Measurements from ENCODE around the gene MAP3K1.
A peak's percentile ranks its signal among the peaks of the same experiment; 100 is the strongest.

The MAP3K1 gene

DNA sequence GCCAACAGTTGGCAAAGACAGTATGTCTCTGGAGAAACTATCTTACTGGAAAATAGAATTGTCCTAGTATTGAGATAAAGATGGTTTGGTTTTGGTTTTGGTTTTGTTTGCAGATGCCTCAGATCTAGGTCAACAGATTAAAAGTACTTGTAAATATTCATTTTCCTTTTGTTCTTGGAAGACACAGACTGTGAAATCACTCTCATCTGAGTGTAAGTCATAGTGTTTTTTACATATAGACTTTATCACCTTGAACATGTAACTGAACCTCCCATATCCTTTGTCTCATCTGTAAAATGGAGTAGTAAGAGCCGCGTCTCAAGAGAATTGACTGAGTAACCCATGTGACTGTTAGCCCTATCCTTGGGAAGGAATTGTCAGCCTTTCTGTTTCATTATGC is 34.3 kb downstream of the MAP3K1 start:
- H4K8ac ChIP-seq (ENCODE audit: low read length), result no peak overlapping the region
- no peak overlapping the region for H4K91ac ChIP-seq (ENCODE audit: low read length)
- H3K27me3 ChIP-seq (ENCODE audit: control insufficient read depth in 1 of 2, insufficient read depth in 1 of 2, low read length in 2 of 2), result no peaks in the 10 kb centered on the region
- no peak overlapping the region for H3K4me3 ChIP-seq (ENCODE audit: insufficient read depth in 1 of 2, low read depth in 1 of 2, low read length in 2 of 2)
- H2BK15ac ChIP-seq (ENCODE audit: low read depth, poor library complexity, severe bottlenecking), result no peak overlapping the region
- H3K4me1 ChIP-seq (ENCODE audit: control insufficient read depth, insufficient read depth, low read depth, low read length), result peaks cover 5% of the 10 kb centered on the region
- H3K9me3 ChIP-seq (ENCODE audit: control insufficient read depth, low read length), result no peaks in the 10 kb centered on the region
- H3K27ac ChIP-seq (ENCODE audit: low read length, poor library complexity, severe bottlenecking), result no peak overlapping the region
- H2BK5ac ChIP-seq (ENCODE audit: low read depth, low read length, poor library complexity, severe bottlenecking), result no peak overlapping the region
- no peaks in the 10 kb centered on the region for H3K36me3 ChIP-seq (ENCODE audit: control insufficient read depth in 1 of 2, insufficient read depth in 2 of 2, low read depth in 1 of 2, low read length in 2 of 2)
- peak overlapping the region in 1 of 2 experiments; percentile 90 for H3K18ac ChIP-seq (ENCODE audit: low read depth in 1 of 2, low read length in 2 of 2)
- no peak for DNase-seq
- no peak overlapping the region for H2AFZ ChIP-seq (ENCODE audit: low read depth, low read length)
- H3K79me1 ChIP-seq (replicated peaks; ENCODE audit: low read length, poor library complexity, severe bottlenecking), result peaks cover 2% of the 10 kb centered on the region
- H3K9ac ChIP-seq (ENCODE audit: low read length), result no peak overlapping the region
- WGBS, result 100% methylated on average over 2 of the region's 2 CpGs
- no peak overlapping the region for H3K4me2 ChIP-seq (ENCODE audit: low read length, poor library complexity, severe bottlenecking)
- H3K23ac ChIP-seq (ENCODE audit: low read length in 2 of 2), result no peak overlapping the region
- peak overlapping the region in 1 of 2 experiments; percentile 71 for H2BK12ac ChIP-seq (ENCODE audit: low read length in 2 of 2)
- peak overlapping the region in 1 of 2 experiments; percentile 68 for H3K4ac ChIP-seq (ENCODE audit: low read depth in 1 of 2, low read length in 2 of 2)
- no peak overlapping the region for H2AK5ac ChIP-seq (ENCODE audit: low read length, severe bottlenecking)
- no peak overlapping the region for H2BK120ac ChIP-seq (ENCODE audit: low read depth, low read length)
- H3K14ac ChIP-seq (ENCODE audit: low read length in 2 of 2), result no peak overlapping the region

GRCh38 chr5:56850423-56850822 is 35.1 kb downstream of the MAP3K1 start:
- peaks cover 5% of the 10 kb centered on the region for H3K4me1 ChIP-seq (ENCODE audit: control insufficient read depth, insufficient read depth, low read depth, low read length)
- H3K36me3 ChIP-seq (ENCODE audit: control insufficient read depth in 1 of 2, insufficient read depth in 2 of 2, low read depth in 1 of 2, low read length in 2 of 2), result no peaks in the 10 kb centered on the region
- H2BK5ac ChIP-seq (ENCODE audit: low read depth, low read length, poor library complexity, severe bottlenecking), result no peak overlapping the region
- no peak overlapping the region for H4K8ac ChIP-seq (ENCODE audit: low read length)
- no peak overlapping the region for H3K14ac ChIP-seq (ENCODE audit: low read length in 2 of 2)
- H3K4me3 ChIP-seq (ENCODE audit: insufficient read depth in 1 of 2, low read depth in 1 of 2, low read length in 2 of 2), result no peak overlapping the region
- H3K79me1 ChIP-seq (replicated peaks; ENCODE audit: low read length, poor library complexity, severe bottlenecking), result peaks cover 1% of the 10 kb centered on the region
- no peaks in the 10 kb centered on the region for H3K9me3 ChIP-seq (ENCODE audit: control insufficient read depth, low read length)
- no peak overlapping the region for H2AFZ ChIP-seq (ENCODE audit: low read depth, low read length)
- no peak overlapping the region for H3K4me2 ChIP-seq (ENCODE audit: low read length, poor library complexity, severe bottlenecking)
- no peak overlapping the region for H2BK120ac ChIP-seq (ENCODE audit: low read depth, low read length)
- DNase-seq, result no peak
- H4K91ac ChIP-seq (ENCODE audit: low read length), result no peak overlapping the region
- H2AK5ac ChIP-seq (ENCODE audit: low read length, severe bottlenecking), result no peak overlapping the region
- no peak overlapping the region for H3K23ac ChIP-seq (ENCODE audit: low read length in 2 of 2)
- no peaks in the 10 kb centered on the region for H3K27me3 ChIP-seq (ENCODE audit: control insufficient read depth in 1 of 2, insufficient read depth in 1 of 2, low read length in 2 of 2)
- H2BK12ac ChIP-seq (ENCODE audit: low read length in 2 of 2), result no peak overlapping the region
- no peak overlapping the region for H3K18ac ChIP-seq (ENCODE audit: low read depth in 1 of 2, low read length in 2 of 2)
- H3K27ac ChIP-seq (ENCODE audit: low read length, poor library complexity, severe bottlenecking), result no peak overlapping the region
- peak overlapping the region in 1 of 2 experiments; percentile 84 for H3K4ac ChIP-seq (ENCODE audit: low read depth in 1 of 2, low read length in 2 of 2)
- no CpG with 5 or more reads among the region's 2 CpGs for WGBS
- H3K9ac ChIP-seq (ENCODE audit: low read length), result no peak overlapping the region
- no peak overlapping the region for H2BK15ac ChIP-seq (ENCODE audit: low read depth, poor library complexity, severe bottlenecking)

DNA sequence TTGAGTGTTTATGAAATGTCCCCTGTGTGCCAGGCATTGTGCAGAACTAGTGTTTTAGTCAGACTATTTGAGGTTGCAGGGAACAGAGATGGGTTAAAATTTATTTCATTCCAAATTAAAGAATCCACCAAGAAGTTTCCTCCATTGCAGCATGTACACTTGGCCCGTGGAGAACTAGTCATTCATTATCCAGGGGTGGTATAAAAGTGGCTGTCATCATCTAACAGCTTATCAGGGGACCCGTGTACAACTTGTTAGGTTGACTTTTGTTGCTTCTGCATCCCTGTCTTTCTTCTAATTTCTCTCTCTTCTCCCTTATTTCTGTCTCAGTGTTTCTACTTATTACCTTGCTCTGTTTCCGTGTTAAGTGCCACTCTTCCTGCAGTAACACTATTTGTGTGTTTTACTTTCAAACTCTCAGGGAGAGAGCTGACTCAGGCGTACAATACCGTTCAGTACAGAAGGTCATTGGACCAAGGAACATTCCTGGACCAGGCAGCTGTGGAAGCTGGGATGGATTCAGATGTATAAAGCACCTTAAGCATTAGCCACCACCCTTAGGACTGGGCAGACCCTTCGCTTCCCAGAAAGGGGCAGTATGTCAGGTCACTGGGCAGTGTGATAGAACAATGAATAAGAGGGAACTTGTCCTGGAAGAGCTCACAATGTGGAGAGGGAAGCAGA is 36.1 kb downstream of the MAP3K1 start:
- Histone ChIP-seq H3K4ac (ENCODE audit: low read depth in 1 of 2, low read length in 2 of 2) (peak overlapping the region; percentile 12 to 41), H2AK5ac (ENCODE audit: low read length, severe bottlenecking) (no peak overlapping the region), H2BK15ac (ENCODE audit: low read depth, poor library complexity, severe bottlenecking) (no peak overlapping the region), H3K23ac (ENCODE audit: low read length in 2 of 2) (no peak overlapping the region), H3K36me3 (ENCODE audit: control insufficient read depth in 1 of 2, insufficient read depth in 2 of 2, low read depth in 1 of 2, low read length in 2 of 2) (no peaks in the 10 kb centered on the region), H3K4me2 (ENCODE audit: low read length, poor library complexity, severe bottlenecking) (peak overlapping the region; percentile 39), H2BK12ac (ENCODE audit: low read length in 2 of 2) (peak overlapping the region in 1 of 2 experiments; percentile 75), H3K18ac (ENCODE audit: low read depth in 1 of 2, low read length in 2 of 2) (peak overlapping the region in 1 of 2 experiments; percentile 40), H3K4me1 (ENCODE audit: control insufficient read depth, insufficient read depth, low read depth, low read length) (peaks cover 5% of the 10 kb centered on the region), H3K4me3 (ENCODE audit: insufficient read depth in 1 of 2, low read depth in 1 of 2, low read length in 2 of 2) (no peak overlapping the region), H3K79me1 (replicated peaks; ENCODE audit: low read length, poor library complexity, severe bottlenecking) (peaks cover 1% of the 10 kb centered on the region), H3K27me3 (ENCODE audit: control insufficient read depth in 1 of 2, insufficient read depth in 1 of 2, low read length in 2 of 2) (no peaks in the 10 kb centered on the region), H2AFZ (ENCODE audit: low read depth, low read length) (no peak overlapping the region), H3K9me3 (ENCODE audit: control insufficient read depth, low read length) (no peaks in the 10 kb centered on the region), H4K91ac (ENCODE audit: low read length) (no peak overlapping the region), H4K8ac (ENCODE audit: low read length) (no peak overlapping the region), H2BK5ac (ENCODE audit: low read depth, low read length, poor library complexity, severe bottlenecking) (no peak overlapping the region), H3K9ac (ENCODE audit: low read length) (no peak overlapping the region), H2BK120ac (ENCODE audit: low read depth, low read length) (peak overlapping the region; percentile 54), H3K14ac (ENCODE audit: low read length in 2 of 2) (no peak overlapping the region), H3K27ac (ENCODE audit: low read length, poor library complexity, severe bottlenecking) (peak overlapping the region; percentile 49)
- 18% methylated on average over 5 of the region's 6 CpGs for WGBS
- DNase-seq, result peak; percentile 81

DNA sequence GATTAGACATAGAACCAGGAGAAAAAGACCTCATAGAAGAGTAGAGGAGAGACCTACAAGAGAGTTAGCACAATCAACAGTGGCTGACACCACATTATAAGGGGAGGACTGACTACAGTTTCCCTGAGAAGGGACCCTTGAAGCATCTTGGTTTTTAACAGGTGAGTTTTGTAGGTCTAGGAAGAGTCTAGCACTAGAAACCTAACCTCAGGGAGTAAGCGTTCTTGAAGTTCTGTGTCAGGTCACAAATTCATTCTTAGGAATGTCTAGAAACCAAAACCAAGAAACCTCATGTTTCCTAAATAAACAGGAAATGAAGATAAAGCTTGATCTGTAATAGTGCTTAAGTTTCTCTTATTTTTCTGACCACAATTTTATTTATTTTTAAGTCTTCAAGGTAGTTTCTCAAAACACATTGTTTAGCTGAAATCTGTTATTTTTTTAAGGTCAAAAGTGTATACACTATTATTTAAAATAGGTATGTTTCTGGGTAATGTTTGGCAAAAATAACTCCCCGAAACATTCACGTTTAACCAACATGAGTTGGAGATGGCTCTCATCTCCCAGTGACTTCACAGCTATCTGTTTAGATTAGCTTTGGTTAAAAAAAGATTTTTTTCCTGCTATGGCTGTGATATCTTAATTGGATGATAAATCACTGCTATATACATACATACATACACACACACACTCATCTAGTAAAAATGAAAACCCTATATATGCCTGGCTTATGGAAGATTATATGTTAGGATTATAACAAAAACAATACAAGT is 37.1 kb downstream of the MAP3K1 start:
- Histone ChIP-seq H3K23ac (ENCODE audit: low read length in 2 of 2) (no peak overlapping the region), H3K9ac (ENCODE audit: low read length) (no peak overlapping the region), H2AK5ac (ENCODE audit: low read length, severe bottlenecking) (no peak overlapping the region), H3K9me3 (ENCODE audit: control insufficient read depth, low read length) (no peaks in the 10 kb centered on the region), H2BK12ac (ENCODE audit: low read length in 2 of 2) (no peak overlapping the region), H2BK120ac (ENCODE audit: low read depth, low read length) (no peak overlapping the region), H3K4ac (ENCODE audit: low read depth in 1 of 2, low read length in 2 of 2) (no peak overlapping the region), H3K79me1 (replicated peaks; ENCODE audit: low read length, poor library complexity, severe bottlenecking) (peaks cover 3% of the 10 kb centered on the region), H3K4me1 (ENCODE audit: control insufficient read depth, insufficient read depth, low read depth, low read length) (peaks cover 5% of the 10 kb centered on the region), H2BK5ac (ENCODE audit: low read depth, low read length, poor library complexity, severe bottlenecking) (no peak overlapping the region), H3K27ac (ENCODE audit: low read length, poor library complexity, severe bottlenecking) (peak overlapping the region; percentile 49), H4K8ac (ENCODE audit: low read length) (no peak overlapping the region), H2AFZ (ENCODE audit: low read depth, low read length) (no peak overlapping the region), H2BK15ac (ENCODE audit: low read depth, poor library complexity, severe bottlenecking) (no peak overlapping the region), H3K36me3 (ENCODE audit: control insufficient read depth in 1 of 2, insufficient read depth in 2 of 2, low read depth in 1 of 2, low read length in 2 of 2) (no peaks in the 10 kb centered on the region), H3K4me2 (ENCODE audit: low read length, poor library complexity, severe bottlenecking) (no peak overlapping the region), H3K14ac (ENCODE audit: low read length in 2 of 2) (no peak overlapping the region), H4K91ac (ENCODE audit: low read length) (no peak overlapping the region), H3K18ac (ENCODE audit: low read depth in 1 of 2, low read length in 2 of 2) (no peak overlapping the region), H3K4me3 (ENCODE audit: insufficient read depth in 1 of 2, low read depth in 1 of 2, low read length in 2 of 2) (no peak overlapping the region), H3K27me3 (ENCODE audit: control insufficient read depth in 1 of 2, insufficient read depth in 1 of 2, low read length in 2 of 2) (no peaks in the 10 kb centered on the region)
- peak; percentile 83 for DNase-seq
- no CpG with 5 or more reads among the region's 3 CpGs for WGBS
